ENCODE measurements around the gene ARID5B.

DNA sequence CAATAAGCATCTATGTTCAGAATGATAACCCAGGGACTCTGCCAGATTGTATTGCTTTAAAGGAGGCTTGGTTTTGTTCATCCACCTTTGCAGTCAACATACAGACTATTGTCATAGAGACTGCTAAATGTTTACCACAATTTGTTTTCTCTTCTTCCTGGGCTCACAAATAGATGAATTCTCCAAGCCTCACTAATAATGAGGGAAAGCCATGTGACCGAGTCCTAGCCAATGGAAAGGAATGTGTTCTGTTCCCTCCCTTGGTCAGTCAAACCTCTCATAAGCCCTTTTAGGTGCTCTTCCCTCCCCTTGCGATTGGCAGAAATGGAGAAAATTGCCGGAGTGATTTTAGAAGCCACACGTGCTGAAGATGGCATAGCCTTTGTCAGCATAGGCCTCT is 230.2 kb downstream of the ARID5B start:
- TF ChIP-seq CTCF (IDR thresholded peaks at IDR 0.05) = no peak
- no peak for TF ChIP-seq POLR2AphosphoS5 (IDR thresholded peaks at IDR 0.05)
- TF ChIP-seq POLR2A (IDR thresholded peaks at IDR 0.05) = no peak

All from prostate gland (tissue), 2 donors.